Activated CD8-positive, alpha-beta T cell treated with anti-CD3 and anti-CD28 coated beads for 36 hours (primary cell): ENCODE results near the gene KDM6A. TPM values are rescaled to one million over a fixed set of nuclear protein-coding genes. Genes with fewer than 3 reads are reported as not detected.
A peak's percentile ranks its signal among the peaks of the same experiment; 100 is the strongest.

Experiments used
- ATAC-seq: fragments of 200-7000 bp; cut with Tn5 transposase; one replicate; pipeline ENCODE4 v1.10.0; 2021; ENCODE audit warnings: mild to moderate bottlenecking, moderate library complexity
- CTCF ChIA-PET: fragments of 350-600 bp; sonication (Branson Sonifier 250); formaldehyde crosslinking; loops from one replicate; lab custom pipeline; 2021; ENCODE audit warnings: antibody characterized with exemption; lab: Charles Lee
- POLR2A ChIA-PET: fragments of 350-600 bp; sonication (Branson Sonifier 250); formaldehyde crosslinking; loops from one replicate; lab custom pipeline; 2021; ENCODE audit warnings: antibody characterized with exemption; lab: Charles Lee
- DNase-seq: peaks from one replicate; pipeline ENCODE4 v3.0.0-alpha.2; 2020
- H3K27ac Mint-ChIP-seq: one replicate; pipeline ENCODE4 v1.8.0; 2021; ENCODE audit warnings: mild to moderate bottlenecking, mixed read lengths
- H3K27me3 Mint-ChIP-seq: one replicate; pipeline ENCODE4 v1.8.0; 2021; ENCODE audit warnings: mixed read lengths
- H3K36me3 Mint-ChIP-seq: one replicate; pipeline ENCODE4 v1.8.0; 2021; ENCODE audit warnings: low read depth, mixed read lengths
- H3K4me1 Mint-ChIP-seq: one replicate; pipeline ENCODE4 v1.8.0; 2021; ENCODE audit warnings: low read depth, mixed read lengths
- H3K4me3 Mint-ChIP-seq: one replicate; pipeline ENCODE4 v1.8.0; 2021; ENCODE audit warnings: mild to moderate bottlenecking, moderate library complexity, mixed read lengths
- H3K9me3 Mint-ChIP-seq: one replicate; pipeline ENCODE4 v1.8.0; 2021; ENCODE audit warnings: mixed read lengths
- CTCF ChIP-seq: fragments of 200-600 bp; IDR thresholded peaks from one replicate; pipeline ENCODE4 v1.8.0; 2022; ENCODE audit warnings: antibody characterized with exemption, mild to moderate bottlenecking
- intact Hi-C: fragments of 100-400 bp; cut with micrococcal nuclease; formaldehyde crosslinking; loops from one replicate; pipeline ENCODE4 v1.10.0; 2022
- total RNA-seq, 2 experiments: library from RNA; stranded (reverse); gene quantifications; one replicate each; pipeline ENCODE4 v1.2.3, GENCODE V29; 2021

Gene KDM6A
- total RNA-seq, 2 experiments from 2014 or later: 18.9 to 21.1 TPM

- Mint-ChIP-seq H3K4me1 (peaks cover 46% of the 10 kb centered on the region), H3K27me3 (no peaks in the 10 kb centered on the region), H3K36me3 (peaks cover 19% of the 10 kb centered on the region), H3K9me3 (peaks cover 3% of the 10 kb centered on the region), H3K4me3 (no peak overlapping the region), H3K27ac (peak overlapping the region; percentile 15)
- intact Hi-C loops: no loop called here
- POLR2A ChIA-PET: no interaction called here
- no peak for DNase-seq
- CTCF ChIA-PET: no interaction called here
- no peak for ATAC-seq
- TF ChIP-seq CTCF: no peak
Measured at GRCh38 chrX:45011131-45011530, 138.1 kb downstream of the KDM6A start.

- no peak overlapping the region for H3K4me3 Mint-ChIP-seq
- peaks cover 43% of the 10 kb centered on the region for H3K4me1 Mint-ChIP-seq
- no peak for TF ChIP-seq CTCF
- intact Hi-C loops: no loop called here
- CTCF ChIA-PET: no interaction called here
- H3K27me3 Mint-ChIP-seq: no peaks in the 10 kb centered on the region
- H3K36me3 Mint-ChIP-seq: peaks cover 15% of the 10 kb centered on the region
- ATAC-seq (no peak), DNase-seq (no peak)
- POLR2A ChIA-PET: no interaction called here
- H3K27ac Mint-ChIP-seq: no peak overlapping the region
- no peaks in the 10 kb centered on the region for H3K9me3 Mint-ChIP-seq
Measured at GRCh38 chrX:45011597-45011996, 138.6 kb downstream of the KDM6A start.

GRCh38 chrX:45017946-45018345 is 145.0 kb downstream of the KDM6A start:
- Mint-ChIP-seq H3K9me3 (no peaks in the 10 kb centered on the region), H3K4me3 (no peak overlapping the region), H3K27ac (no peak overlapping the region), H3K4me1 (peaks cover 49% of the 10 kb centered on the region), H3K27me3 (no peaks in the 10 kb centered on the region), H3K36me3 (peaks cover 6% of the 10 kb centered on the region)
- DNase-seq: no peak
- intact Hi-C loops: no loop called here
- no peak for TF ChIP-seq CTCF
- POLR2A ChIA-PET: no interaction called here
- CTCF ChIA-PET: no interaction called here
- ATAC-seq: no peak

GRCh38 chrX:45022150-45022549 is 149.2 kb downstream of the KDM6A start:
- H3K36me3 Mint-ChIP-seq: peaks cover 10% of the 10 kb centered on the region
- ATAC-seq (no peak), DNase-seq (no peak)
- H3K4me1 Mint-ChIP-seq: peaks cover 52% of the 10 kb centered on the region
- peaks cover 1% of the 10 kb centered on the region for H3K9me3 Mint-ChIP-seq
- no peak overlapping the region for H3K4me3 Mint-ChIP-seq
- CTCF ChIA-PET: no interaction called here
- H3K27me3 Mint-ChIP-seq: no peaks in the 10 kb centered on the region
- H3K27ac Mint-ChIP-seq: no peak overlapping the region
- TF ChIP-seq CTCF: no peak
- intact Hi-C loops: no loop called here
- POLR2A ChIA-PET: no interaction called here

- H3K4me3 Mint-ChIP-seq: no peak overlapping the region
- peaks cover 16% of the 10 kb centered on the region for H3K36me3 Mint-ChIP-seq
- H3K9me3 Mint-ChIP-seq: peaks cover 1% of the 10 kb centered on the region
- ChIA-PET POLR2A (no interaction called here), CTCF (no interaction called here)
- H3K27me3 Mint-ChIP-seq: no peaks in the 10 kb centered on the region
- DNase-seq: no peak
- no peak for ATAC-seq
- H3K4me1 Mint-ChIP-seq: peaks cover 49% of the 10 kb centered on the region
- TF ChIP-seq CTCF: no peak
- H3K27ac Mint-ChIP-seq: no peak overlapping the region
- intact Hi-C loops: no loop called here
Measured at GRCh38 chrX:45024501-45024900, 151.5 kb downstream of the KDM6A start.
